ENCODE results near the gene MYBPH.

MYBPH gene

GRCh38 chr1:203121186-203122015 lies 54.2 kb downstream of the MYBPH start:
- Mint-ChIP-seq H3K4me1 (ENCODE audit: low read depth) (no peaks in the 10 kb centered on the region), H3K9me3 (no peaks in the 10 kb centered on the region), H3K4me3 (no peak overlapping the region), H3K27me3 (peaks cover 80% of the 10 kb centered on the region), H3K27ac (no peak overlapping the region), H3K36me3 (ENCODE audit: low read depth) (no peaks in the 10 kb centered on the region)
- no peak for DNase-seq

GRCh38 chr1:203120325-203121153 lies 55.1 kb downstream of the MYBPH start:
- no peak overlapping the region for H3K4me3 Mint-ChIP-seq
- no peak for DNase-seq
- H3K9me3 Mint-ChIP-seq: no peaks in the 10 kb centered on the region
- H3K36me3 Mint-ChIP-seq (ENCODE audit: low read depth): no peaks in the 10 kb centered on the region
- no peaks in the 10 kb centered on the region for H3K4me1 Mint-ChIP-seq (ENCODE audit: low read depth)
- H3K27ac Mint-ChIP-seq: no peak overlapping the region
- peaks cover 79% of the 10 kb centered on the region for H3K27me3 Mint-ChIP-seq

All from activated T-cell treated with anti-CD3 and anti-CD28 coated beads, Interleukin-2, amount 50 U/mL, for 24 hours (primary cell).